HFF-Myc (cell line): Measurements from ENCODE around the gene SPATA24.
A peak's percentile ranks its signal among the peaks of the same experiment; 100 is the strongest.

ENCODE experiments used
- DNase-seq: peaks from one replicate; pipeline ENCODE4 v3.0.0-alpha.2; 2011; ENCODE audit warnings: low read depth; ENCODE audit errors: extremely low read depth
- H3K4me3 ChIP-seq: replicated peaks from 2 replicates; pipeline ENCODE4 v1.5.1; 2011; ENCODE audit warnings: low read depth, mild to moderate bottlenecking, control low read depth, low read length
- CTCF ChIP-seq: IDR thresholded peaks from 2 replicates; pipeline ENCODE4 v1.5.1; 2012; ENCODE audit warnings: mild to moderate bottlenecking, low read depth, low read length, control low read depth; ENCODE audit errors: missing control alignments

SPATA24 gene

GRCh38 chr5:139426203-139426885, 22.5 kb upstream of the SPATA24 start:
- H3K4me3 ChIP-seq: no peak overlapping the region
- no peak for TF ChIP-seq CTCF
- no peak for DNase-seq

GRCh38 chr5:139425497-139425896, 21.6 kb upstream of the SPATA24 start:
- H3K4me3 ChIP-seq: no peak overlapping the region
- TF ChIP-seq CTCF: no peak
- no peak for DNase-seq

GRCh38 chr5:139422307-139422893, 18.5 kb upstream of the SPATA24 start:
- H3K4me3 ChIP-seq: no peak overlapping the region
- DNase-seq: peak; percentile 63
- peak; percentile 84 for TF ChIP-seq CTCF

GRCh38 chr5:139419226-139420192, 15.6 kb upstream of the SPATA24 start:
- TF ChIP-seq CTCF: no peak
- H3K4me3 ChIP-seq: no peak overlapping the region
- DNase-seq: no peak

GRCh38 chr5:139418793-139419192, 14.9 kb upstream of the SPATA24 start:
- no peak for TF ChIP-seq CTCF
- H3K4me3 ChIP-seq: no peak overlapping the region
- DNase-seq: no peak

GRCh38 chr5:139417214-139417613, 13.3 kb upstream of the SPATA24 start:
- no peak for DNase-seq
- no peak overlapping the region for H3K4me3 ChIP-seq
- TF ChIP-seq CTCF: no peak
